Erythroblast (primary cell): ENCODE data around the gene NTS.

ENCODE experiments used
- GATA1 ChIP-seq: IDR thresholded peaks from 2 replicates; pipeline ENCODE4 v1.6.1; 2011; ENCODE audit warnings: low read depth, mild to moderate bottlenecking, control low read depth, low read length, moderate library complexity
- POLR2A ChIP-seq: IDR thresholded peaks from 2 replicates; pipeline ENCODE4 v1.6.1; 2011; ENCODE audit warnings: mild to moderate bottlenecking, low read length

DNA sequence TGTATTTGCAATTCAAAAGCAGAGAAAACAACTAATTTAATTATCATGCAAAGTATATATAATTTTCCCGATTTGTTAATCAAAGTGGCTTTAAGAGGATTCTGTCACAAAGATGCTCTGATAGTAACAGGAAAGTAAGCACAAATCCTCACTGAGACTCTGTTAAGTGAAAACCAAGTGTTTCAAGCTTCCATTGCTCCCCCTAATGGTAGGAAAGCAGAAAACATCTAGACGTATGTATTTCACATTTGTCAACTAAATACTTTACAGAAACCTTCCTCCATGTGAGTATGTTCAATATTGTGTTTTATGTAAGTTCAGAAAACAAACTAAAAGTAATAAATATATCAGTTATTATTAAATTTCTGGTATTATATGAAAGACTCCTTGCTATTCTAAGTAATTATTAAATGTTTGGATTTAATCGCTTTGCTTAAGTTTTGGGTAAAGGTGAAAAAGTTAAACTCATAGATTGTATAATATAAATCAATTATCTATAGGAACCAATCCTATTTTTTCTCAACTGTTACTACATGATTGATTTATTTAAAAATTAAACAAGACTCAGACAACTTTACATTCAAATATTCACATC, 1.5 kb upstream of the NTS start:
- TF ChIP-seq POLR2A = no peak
- TF ChIP-seq GATA1 = no peak
